ENCODE measurements around the gene MTA2. TPM values are rescaled to one million over a fixed set of nuclear protein-coding genes. Genes with fewer than 3 reads are reported as not detected.

The MTA2 gene
- total RNA-seq, 1 donor from 2014 or later = 34.1 TPM

DNA sequence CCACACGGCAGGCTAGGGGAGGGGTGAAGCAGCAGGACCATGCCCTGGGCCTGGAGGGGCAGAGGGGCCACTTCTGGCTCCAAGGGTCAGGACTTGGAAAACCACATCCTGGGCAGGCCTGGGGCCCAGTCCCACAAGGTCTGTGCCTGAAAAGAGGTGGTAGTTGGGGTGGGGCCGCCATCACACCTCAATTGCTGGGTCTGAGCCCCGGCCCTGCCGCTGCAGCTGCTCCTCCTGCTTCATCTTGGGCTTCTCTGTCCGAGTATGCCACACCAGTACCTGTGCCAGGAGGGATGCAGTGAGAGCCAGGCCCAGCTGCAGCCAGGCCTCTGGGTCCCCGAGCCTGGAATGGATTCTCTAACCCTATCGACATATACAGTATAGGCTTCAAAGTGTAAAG is 13.9 kb upstream of the MTA2 start:
- ATAC-seq (no peak), DNase-seq (ENCODE audit: missing footprints) (no peak)
- intact Hi-C loops (cut with DNase I) = no loop called here

DNA sequence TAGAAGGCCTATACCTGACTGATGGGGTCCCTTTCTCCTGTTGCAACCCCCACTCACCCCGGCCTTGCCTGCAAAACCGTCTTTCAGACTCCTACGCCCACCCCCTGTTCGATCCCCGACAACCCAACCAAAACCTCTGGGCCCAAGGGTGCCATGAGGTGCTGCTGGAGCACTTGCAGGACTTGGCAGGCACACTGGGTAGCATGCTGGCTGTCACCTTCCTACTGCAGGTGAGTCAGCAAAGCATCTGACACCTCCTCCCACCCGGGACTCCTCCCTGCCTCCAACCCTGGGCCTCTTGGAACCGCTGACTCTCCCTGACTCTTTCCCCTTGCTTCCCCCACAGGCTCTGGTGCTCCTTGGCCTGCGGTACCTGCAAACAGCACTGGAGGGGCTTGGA is 12.6 kb upstream of the MTA2 start:
- no peak for DNase-seq (ENCODE audit: missing footprints)
- intact Hi-C loops (cut with DNase I) = loop anchor here (5.0 kb wide), 1 partner anchor 48 kb away; no protein-coding TSS in a partner anchor
- ATAC-seq = no peak

DNA sequence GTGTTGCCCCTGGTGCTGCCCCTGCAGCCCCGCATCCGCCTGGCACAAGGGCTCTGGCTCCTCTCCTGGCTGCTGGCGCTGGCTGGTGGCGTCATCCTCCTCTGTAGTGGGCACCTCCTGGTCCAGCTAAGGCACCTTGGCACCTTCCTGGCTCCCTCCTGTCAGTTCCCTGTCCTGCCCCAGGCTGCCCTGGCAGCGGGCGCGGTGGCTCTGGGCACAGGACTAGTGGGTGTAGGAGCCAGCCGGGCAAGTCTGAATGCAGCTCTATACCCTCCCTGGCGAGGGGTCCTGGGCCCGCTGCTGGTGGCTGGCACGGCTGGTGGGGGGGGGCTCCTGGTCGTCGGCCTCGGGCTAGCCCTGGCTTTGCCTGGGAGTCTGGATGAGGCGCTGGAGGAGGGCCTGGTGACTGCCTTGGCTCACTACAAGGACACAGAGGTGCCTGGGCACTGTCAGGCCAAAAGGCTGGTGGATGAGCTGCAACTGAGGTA is 11.7 kb upstream of the MTA2 start:
- intact Hi-C loops (cut with DNase I) = loop anchor here (5.0 kb wide), 1 partner anchor 49 kb away; no protein-coding TSS in a partner anchor
- no peak for DNase-seq (ENCODE audit: missing footprints)
- no peak for ATAC-seq

DNA sequence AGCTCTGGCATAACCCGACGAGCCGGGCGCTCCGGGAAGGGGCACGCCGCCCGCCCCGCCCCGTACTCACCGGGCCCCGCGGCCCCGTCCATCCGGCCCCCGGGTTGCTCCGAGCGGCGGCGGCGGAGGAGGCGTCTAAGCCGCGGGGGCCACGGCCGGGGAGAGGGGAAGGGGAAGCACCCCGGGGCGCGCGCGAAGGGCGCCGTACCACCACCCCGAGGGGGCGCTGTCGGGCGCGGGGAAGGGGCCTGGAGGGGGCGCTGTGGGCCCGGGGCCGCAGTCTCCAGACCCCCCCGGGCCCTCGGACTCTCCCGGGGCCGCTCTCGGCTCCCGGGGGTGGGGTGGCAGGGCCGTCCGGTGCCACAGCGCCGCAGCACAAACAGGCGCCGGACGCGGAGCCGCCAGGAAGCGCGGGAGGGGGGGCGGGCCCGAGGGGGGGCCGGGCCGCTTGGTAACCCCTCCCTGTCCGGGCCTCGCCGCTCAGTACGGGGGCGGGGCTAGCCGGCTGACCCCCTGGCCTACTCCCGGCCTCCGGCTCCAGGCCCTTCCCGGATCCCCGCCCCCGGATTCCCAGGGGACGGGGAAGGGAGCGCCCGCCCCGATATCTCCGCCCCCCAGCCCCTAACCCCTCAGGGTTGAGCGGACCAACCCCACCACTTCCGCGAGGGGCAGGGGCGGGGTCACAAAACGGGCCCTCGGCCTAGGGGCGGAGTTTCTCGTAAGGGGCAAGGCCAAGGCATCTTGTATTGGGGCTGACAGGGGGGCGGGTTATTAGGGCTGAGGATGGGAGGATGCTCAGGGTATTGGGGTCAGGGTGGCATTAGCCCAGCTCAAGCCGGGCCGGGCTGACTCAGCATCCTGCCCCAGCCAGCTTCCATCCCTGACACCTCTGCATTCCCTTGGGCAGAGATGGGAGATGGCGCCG is 11.0 kb upstream of the MTA2 start, which contains the start of the genes EML3 and ROM1:
EML3 (minus strand) TSS at position 410 of the 925 bp plus-strand sequence; CDS start at position 92, 318 bp downstream.
ROM1 (plus strand) TSS at position 892 of the 925 bp plus-strand sequence; CDS start at position 917, 25 bp downstream.
- DNase-seq (ENCODE audit: missing footprints) (peak; percentile 94), ATAC-seq (peak; percentile 90)
- intact Hi-C loops (cut with DNase I) = loop anchor here (5.0 kb wide), 1 partner anchor 50 kb away; no protein-coding TSS in a partner anchor

DNA sequence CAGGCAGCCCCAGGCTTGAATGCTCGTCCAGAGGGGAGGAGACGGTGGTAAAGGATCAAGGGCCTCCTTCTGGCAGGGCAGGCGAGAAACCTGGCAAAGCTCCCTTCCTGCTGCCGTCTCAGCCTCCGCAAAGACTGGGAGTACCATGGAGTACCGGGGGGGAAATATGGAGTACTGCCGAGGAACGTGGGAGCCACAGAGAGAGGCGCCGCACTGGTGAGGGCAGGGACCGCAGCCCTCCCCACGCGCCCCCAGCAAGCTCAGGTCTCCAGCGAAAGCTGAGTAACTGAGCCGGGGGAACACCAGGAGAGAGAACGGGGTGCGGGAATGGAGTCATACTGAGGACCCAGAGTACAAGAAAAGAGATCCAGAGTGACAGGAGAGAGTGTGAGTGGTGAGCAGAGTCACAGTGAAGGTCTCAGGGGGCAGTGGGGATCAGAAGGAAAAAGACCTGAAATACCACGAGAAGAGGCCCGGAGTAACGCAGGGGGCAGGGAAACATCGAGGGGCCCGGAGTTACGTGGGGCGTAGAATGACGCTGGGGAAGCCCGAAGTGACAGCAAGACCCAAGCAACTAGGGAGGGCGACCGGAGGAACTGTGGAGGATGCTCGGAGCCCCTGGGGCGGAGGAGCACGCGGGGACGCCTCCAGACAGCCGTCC is 10.2 kb upstream of the MTA2 start:
- no peak for DNase-seq (ENCODE audit: missing footprints)
- intact Hi-C loops (cut with DNase I) = loop anchor here (5.0 kb wide), 1 partner anchor 50 kb away; no protein-coding TSS in a partner anchor
- ATAC-seq = peak; percentile 11

DNA sequence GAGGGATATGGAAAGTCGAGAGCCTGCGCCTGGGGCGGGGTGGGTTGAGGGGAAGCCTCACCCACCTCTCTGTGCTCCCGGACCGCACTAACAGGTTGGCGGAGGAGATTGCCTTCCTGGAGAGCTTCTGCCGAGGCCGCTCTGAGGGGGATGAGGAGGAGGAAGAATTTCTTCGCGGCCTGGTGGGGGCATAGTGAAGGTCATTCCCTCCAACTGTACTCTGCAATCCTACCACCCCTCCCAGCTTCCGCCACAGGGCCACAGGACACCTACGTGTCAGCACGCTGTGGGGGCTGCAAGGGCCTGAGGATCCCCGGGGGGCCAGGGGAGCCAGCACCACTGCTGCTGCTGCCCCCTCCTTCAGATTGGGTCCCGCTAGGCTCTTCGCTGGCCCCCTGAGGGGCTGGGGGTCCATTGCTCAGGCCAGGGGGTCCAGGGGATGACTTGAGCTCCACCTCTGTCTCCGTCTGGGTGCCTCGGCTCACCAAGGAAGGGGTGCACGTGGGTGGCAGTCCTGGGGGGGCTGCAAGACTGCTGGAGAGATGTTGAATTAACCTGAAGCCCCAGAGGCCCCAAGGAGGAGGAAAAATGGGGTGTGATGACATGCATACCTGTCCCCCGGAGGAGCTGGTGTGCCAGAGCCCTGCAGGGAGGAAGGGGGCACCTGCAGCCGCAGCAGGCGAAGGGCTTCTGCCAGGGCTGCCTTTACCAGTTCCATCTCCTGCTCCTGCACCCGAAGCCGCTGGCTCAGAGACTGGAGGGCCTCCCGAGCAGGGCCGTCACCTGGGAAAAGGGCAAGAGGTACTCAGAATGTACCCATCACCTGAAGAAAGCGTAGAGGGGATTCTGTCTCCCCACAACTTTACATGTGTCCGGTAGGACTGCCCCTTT is 9.4 kb upstream of the MTA2 start:
- DNase-seq (ENCODE audit: missing footprints) (no peak), ATAC-seq (no peak)
- intact Hi-C loops (cut with DNase I) = loop anchor here (5.0 kb wide), 1 partner anchor 51 kb away; no protein-coding TSS in a partner anchor

DNA sequence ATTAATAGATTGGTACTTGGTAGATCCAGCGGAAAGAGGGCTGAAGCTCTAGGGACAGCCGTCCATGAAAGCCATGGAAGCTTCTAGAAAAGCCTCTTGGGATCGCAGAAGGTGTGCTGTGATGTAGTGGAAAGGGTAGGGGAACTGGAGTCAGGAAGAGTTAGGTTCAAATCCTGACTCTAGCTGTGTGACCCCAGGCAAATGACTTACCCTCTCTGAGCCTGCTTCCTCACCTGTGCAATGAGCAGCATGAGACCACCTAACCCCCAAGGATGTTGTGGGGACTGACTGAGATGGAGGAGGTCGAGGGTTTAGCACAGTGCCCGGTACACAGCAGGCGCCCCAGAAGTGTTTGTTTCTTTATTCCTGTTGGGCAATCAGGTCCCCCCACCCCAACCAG is 8.7 kb upstream of the MTA2 start:
- DNase-seq (ENCODE audit: missing footprints) (no peak), ATAC-seq (no peak)
- intact Hi-C loops (cut with DNase I) = loop anchor here (5.0 kb wide), 1 partner anchor 52 kb away; no protein-coding TSS in a partner anchor

DNA sequence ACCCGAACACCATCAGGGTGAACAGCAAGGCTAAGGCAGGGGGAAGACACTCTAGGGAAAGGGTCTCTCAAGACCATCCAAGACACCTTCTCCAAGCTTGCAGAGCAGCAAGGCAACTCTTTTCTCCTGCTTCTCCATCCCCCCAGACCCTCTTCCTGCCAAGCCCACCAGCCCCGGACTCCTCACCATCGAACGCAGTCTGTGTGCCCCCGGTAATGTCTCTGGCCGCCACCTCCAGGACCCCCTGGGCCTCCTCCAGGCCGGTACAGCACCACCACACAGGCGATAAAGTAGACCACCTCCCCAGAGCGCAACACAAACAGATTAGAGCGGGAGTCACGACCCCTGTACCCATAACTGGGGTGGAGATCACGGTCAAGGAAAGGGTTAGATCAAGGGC is 7.1 kb upstream of the MTA2 start:
- ATAC-seq (no peak), DNase-seq (ENCODE audit: missing footprints) (no peak)
- intact Hi-C loops (cut with DNase I) = no loop called here

DNA sequence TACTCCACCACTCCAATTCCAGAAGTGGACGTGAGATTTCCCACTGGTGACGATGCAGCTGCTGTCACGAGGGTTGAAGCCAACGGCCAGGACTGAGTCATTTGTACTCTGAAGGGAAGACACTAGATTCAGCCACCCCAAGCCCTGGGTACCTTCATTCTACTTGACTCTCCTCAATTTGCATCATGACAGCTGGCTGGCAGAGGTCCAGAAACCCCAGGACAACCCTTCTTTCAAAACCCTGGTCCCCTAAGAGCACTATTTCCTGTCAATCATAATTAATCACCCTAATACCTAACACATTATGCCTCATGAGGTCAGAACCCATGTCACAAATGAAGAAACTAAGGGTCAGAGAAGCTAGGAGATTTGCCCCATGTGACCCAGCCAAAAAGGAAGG is 6.0 kb upstream of the MTA2 start:
- ATAC-seq (no peak), DNase-seq (ENCODE audit: missing footprints) (no peak)
- intact Hi-C loops (cut with DNase I) = no loop called here

DNA sequence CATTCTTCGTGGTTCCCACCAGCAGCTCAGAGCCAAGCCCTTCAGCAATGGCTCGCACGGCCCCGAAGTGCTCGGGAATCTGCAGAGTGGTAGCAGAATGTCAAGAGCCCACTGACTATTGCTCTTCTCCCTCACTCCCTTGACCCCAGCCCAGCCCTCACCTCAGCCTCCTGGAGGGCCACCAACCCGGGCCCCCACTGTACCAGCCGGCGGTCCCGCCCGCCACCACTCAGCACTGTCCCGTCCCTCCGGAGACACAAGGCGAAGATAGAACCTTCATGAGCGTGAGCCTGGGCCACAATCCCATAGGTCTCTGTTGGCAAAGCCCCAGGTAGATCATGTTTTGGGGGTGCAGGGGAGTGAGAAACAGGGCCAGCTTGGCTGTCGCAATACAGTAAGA is 4.2 kb upstream of the MTA2 start:
- intact Hi-C loops (cut with DNase I) = no loop called here

DNA sequence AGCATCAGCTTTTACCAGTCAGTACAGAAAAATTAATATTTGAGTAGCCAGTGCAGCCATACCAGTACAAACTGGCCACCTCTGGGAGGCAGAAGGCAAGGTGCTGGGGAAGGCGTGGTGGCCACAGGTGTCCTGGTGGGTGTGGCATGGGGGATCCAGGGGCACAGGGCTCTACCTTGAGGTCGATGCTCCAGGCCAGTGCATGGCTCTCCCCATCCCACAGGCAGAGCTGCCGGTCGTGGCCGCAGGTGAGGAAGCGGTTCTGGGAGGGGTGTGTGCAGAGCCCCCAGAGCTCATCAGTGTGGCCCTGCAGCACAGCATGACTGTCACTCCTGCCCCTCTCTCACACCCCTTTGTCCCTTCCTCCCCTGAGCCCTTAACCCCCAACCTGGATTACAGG is 3.8 kb upstream of the MTA2 start:
- intact Hi-C loops (cut with DNase I) = no loop called here
- DNase-seq (ENCODE audit: missing footprints) (no peak), ATAC-seq (no peak)

More for the DNA sequence above, 4.2 kb upstream of the MTA2 start:
- ATAC-seq (no peak), DNase-seq (ENCODE audit: missing footprints) (no peak)

DNA sequence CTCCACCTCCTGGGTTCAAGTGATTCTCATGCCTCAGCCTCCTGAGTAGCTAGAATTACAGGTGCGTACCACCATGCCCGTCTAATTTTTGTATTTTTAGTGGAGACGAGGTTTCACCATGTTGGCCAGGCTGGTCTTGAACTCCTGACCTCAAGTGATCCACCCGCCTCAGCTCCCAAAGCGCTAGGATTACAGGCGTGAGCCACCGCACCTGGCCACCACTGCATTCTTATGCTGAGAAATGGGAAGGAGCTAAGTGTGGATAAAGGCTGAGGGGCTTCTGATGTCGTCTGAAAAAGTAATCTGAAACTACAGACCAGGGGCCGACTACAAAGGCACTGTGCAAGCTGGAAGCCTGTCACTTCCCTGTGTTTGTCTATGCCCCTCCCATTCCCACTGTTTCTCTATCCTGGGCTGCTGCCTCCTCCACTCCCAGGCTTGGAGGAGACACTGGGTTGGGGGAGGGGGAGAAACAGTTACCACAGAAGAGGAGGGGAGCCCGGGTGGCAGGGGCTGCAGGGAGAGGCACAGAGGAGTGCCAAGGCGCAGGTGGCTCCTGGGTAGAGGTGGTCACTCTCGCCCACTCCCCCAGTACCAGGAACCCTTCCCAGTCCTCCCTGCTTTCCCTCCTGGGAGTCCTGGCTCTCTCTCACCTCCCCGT is 2.9 kb upstream of the MTA2 start:
- intact Hi-C loops (cut with DNase I) = no loop called here
- ATAC-seq (no peak), DNase-seq (ENCODE audit: missing footprints) (no peak)

DNA sequence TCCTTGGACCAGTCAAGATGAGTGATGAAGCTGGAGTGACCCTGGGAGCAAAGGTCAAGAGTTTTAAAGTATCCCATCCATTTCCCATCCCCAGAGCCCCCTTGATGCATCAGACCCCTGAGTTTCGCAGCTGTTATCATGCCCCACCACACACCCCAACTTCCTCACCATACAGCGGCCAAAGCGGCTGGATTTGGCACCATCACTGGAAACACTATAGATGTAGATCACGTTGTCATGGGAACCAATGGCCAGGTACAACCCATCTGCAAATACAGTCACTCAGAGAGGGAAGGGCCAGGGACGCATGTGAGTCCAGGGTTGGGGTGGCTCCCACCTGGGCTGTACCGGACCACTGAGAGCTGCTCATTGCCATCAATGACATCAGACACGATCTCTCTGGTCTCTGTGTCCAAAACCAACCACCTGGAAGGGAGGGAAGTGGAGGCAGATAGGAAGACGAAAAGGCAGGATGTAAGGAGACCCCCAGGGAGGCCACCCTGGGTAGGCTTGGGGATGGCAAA is 2.2 kb upstream of the MTA2 start:
- no peak for DNase-seq (ENCODE audit: missing footprints)
- intact Hi-C loops (cut with DNase I) = no loop called here
- no peak for ATAC-seq

DNA sequence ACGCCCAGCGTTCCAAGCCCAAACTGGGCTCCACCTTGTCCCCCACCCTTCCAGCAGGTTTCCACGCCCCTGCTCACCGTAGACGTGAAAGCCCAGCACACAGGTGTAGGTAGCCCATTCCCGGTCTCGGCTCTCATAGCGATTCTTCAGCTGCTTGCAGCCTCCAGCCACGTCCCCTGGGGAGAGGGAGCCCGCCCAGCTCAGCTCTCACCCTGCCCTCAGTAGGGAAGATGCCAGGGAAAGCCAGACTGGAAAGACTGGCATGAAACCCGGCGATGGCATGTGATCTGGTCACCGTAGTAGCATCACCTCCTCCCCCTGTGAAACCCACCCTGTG is 1.4 kb upstream of the MTA2 start:
- DNase-seq (ENCODE audit: missing footprints) (no peak), ATAC-seq (no peak)
- intact Hi-C loops (cut with DNase I) = no loop called here

DNA sequence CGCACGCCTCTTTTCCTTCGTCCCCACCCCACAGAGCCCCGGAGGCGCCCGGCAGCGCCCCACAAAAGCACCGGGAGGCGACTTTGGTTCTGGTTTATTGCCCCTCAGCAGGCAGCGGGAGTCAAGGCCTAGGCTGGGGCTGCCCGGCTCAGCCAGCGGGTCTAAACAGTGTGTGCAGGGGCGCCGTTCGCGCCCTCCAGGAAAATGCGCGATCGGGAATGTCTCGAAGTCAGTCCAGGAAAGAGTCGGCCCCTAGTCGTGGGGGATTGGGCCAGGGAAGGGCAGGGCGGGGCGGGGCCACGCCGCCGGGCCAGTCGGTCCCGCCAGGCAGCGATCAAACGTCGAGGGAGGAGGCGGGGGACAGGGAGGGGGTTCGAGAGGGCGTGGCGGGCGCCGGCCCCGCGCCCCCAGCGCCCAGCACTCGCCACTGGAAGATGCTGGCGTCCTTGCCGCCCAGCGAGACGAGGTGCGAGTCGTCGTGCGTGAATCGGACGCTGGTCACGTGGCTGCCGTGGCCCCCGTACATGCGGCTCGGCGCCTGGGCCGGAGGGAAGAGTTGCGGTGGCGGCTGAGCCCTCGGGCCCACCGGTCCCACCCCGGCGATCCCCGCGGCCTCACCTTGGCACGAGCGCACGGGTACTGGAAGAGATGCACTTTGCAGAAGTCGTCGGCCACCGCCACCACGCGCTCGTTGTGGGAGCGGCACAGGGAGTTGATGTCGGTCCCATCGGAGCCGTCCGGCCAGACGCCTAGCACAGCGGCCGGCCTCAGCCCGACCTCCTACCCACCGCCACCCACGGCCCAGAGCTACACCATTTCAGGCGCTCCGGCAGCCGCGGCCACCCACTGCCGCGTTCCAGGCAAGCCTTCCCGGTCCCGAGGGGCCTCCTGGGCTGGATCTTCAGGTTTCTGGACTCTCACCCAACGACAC is 741 bp upstream of the MTA2 start:
- peak; percentile 83 for DNase-seq (ENCODE audit: missing footprints)
- peak; percentile 64 for ATAC-seq
- intact Hi-C loops (cut with DNase I) = no loop called here

DNA sequence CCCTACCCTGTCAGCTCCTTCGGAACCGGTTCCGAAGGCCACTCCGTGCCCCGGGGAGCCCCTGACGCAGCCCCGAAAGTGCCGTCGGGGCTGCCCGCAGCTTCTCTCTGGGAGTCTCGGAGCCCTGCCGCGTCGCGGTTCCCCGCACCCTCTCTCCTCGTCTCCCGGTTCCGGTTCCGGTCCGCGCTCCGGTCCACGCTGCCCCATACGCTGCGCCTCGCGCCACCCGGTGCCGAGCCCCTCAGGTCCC is 618 bp downstream of the MTA2 start:
- DNase-seq (ENCODE audit: missing footprints) (peak; percentile 86), ATAC-seq (peak; percentile 25)
- intact Hi-C loops (cut with DNase I) = no loop called here

All from Right ventricle myocardium inferior (tissue), 1 donor.